IPS-18a (cell line): ENCODE data around the gene HELQ.
"Not testable (repeated sequence)": the region's sequence is repeated elsewhere in the genome, so short reads cannot be mapped to it uniquely, and the experiment has no call there.

Source experiments
- H3K27ac ChIP-seq: one replicate; pipeline ENCODE4 v1.5.1; 2013; ENCODE audit warnings: low read length
- H3K27me3 ChIP-seq: one replicate; pipeline ENCODE4 v1.6.1; 2013; ENCODE audit warnings: mild to moderate bottlenecking, low read length; ENCODE audit not compliant: control insufficient read depth, insufficient read depth
- H3K36me3 ChIP-seq: one replicate; pipeline ENCODE4 v1.6.1; 2013; ENCODE audit warnings: low read depth, low read length; ENCODE audit not compliant: control insufficient read depth
- H3K4me1 ChIP-seq: one replicate; pipeline ENCODE4 v1.6.1; 2013; ENCODE audit warnings: low read depth, low read length; ENCODE audit not compliant: control insufficient read depth
- H3K4me3 ChIP-seq: one replicate; pipeline ENCODE4 v1.5.1; 2013; ENCODE audit warnings: low read length
- H3K9ac ChIP-seq: one replicate; pipeline ENCODE4 v1.6.1; 2013; ENCODE audit warnings: mild to moderate bottlenecking, low read length, moderate library complexity
- H3K9me3 ChIP-seq: one replicate; pipeline ENCODE4 v1.6.1; 2013; ENCODE audit warnings: low read depth, low read length; ENCODE audit not compliant: control insufficient read depth

HELQ gene

DNA sequence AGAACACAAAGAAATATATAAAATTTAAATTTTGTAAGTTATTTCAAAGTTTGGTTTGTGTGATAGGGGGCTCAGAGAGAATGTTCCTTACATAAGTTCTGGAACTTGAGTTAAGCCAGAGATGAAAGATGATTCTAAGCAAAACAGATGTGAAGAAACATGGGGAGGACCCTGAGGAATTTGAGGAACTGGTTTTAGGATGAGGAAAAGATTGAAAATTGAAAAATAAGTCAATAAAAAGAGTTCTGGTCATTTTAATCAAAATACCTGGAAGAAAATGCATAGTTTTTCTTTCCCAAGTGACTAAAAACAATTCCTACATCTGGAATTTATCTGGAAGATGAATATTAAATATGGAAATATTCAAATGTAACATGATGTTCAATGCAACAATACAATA lies 37.4 kb downstream of the HELQ start:
- no peak overlapping the region for H3K4me3 ChIP-seq
- no peak overlapping the region for H3K9ac ChIP-seq
- H3K27me3 ChIP-seq: no peaks in the 10 kb centered on the region
- H3K36me3 ChIP-seq: peaks cover 6% of the 10 kb centered on the region
- H3K4me1 ChIP-seq: no peaks in the 10 kb centered on the region
- H3K9me3 ChIP-seq: no peaks in the 10 kb centered on the region
- no peak overlapping the region for H3K27ac ChIP-seq

DNA sequence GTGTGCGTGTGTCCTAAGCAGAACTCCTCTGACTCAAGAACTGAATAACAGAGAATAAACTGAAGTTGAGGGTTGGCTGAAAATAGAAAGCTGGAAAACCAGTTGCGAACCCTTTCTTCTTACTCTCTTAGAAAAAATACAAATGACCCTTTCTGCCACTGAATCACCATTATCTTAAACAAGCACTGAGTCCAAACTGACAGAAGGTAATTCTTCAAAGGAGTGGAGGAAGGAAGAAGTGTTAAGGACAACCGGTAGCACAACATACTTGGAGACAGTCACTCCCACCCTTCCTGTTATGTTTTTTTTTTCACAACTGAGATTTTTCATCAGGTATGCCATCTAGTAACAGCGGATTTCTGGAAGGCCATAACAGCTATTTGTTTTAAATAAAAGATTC lies 38.1 kb downstream of the HELQ start:
- no peak overlapping the region for H3K27ac ChIP-seq
- H3K9ac ChIP-seq: no peak overlapping the region
- H3K4me1 ChIP-seq: no peaks in the 10 kb centered on the region
- H3K36me3 ChIP-seq: peaks cover 6% of the 10 kb centered on the region
- no peaks in the 10 kb centered on the region for H3K27me3 ChIP-seq
- no peak overlapping the region for H3K4me3 ChIP-seq
- no peaks in the 10 kb centered on the region for H3K9me3 ChIP-seq

DNA sequence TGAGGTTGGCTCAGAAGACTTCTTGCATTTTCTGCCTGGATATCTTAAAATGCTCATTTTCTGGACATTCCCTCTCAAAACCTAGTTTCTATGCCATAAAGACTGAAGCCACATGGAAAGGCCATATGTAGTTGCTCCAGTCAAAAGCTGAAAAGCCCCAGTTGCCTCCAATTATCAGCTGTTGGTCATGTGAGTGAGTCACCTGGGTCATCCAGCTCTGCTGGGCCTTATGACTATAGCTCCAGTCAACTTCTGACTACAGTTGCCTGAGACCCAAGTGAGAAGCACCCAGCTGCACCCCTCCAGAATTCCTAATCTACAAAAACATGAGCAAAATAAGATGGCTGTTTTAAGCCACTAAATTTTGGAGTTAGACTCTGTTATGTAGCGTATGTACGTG lies 41.9 kb downstream of the HELQ start:
- H3K36me3 ChIP-seq: peaks cover 3% of the 10 kb centered on the region
- no peaks in the 10 kb centered on the region for H3K9me3 ChIP-seq
- H3K27me3 ChIP-seq: no peaks in the 10 kb centered on the region
- H3K9ac ChIP-seq: no peak overlapping the region
- no peaks in the 10 kb centered on the region for H3K4me1 ChIP-seq
- H3K27ac ChIP-seq: no peak overlapping the region
- H3K4me3 ChIP-seq: no peak overlapping the region

DNA sequence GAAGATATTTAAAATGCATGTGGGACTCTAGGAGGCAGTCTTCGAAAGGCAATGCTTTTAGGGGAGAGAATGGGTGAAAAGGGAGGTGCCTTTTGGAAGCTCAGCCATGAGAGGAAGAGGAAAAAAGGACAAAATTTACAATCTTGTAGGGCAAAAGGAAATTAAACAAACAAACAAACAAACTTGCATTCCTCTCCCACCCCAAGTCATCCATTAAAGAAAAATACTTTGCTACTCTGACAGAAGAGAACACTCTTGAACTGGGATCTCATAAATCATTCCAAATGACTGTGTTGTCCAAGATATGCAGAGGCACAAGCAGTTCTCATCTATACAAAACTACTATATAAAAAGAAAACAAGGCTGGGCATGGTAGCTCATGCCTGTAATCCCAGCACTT lies 46.7 kb downstream of the HELQ start:
- peaks cover 3% of the 10 kb centered on the region for H3K36me3 ChIP-seq
- no peak overlapping the region for H3K9ac ChIP-seq
- no peak overlapping the region for H3K4me3 ChIP-seq
- no peak overlapping the region for H3K27ac ChIP-seq
- H3K27me3 ChIP-seq: no peaks in the 10 kb centered on the region
- H3K9me3 ChIP-seq: no peaks in the 10 kb centered on the region
- H3K4me1 ChIP-seq: no peaks in the 10 kb centered on the region

DNA sequence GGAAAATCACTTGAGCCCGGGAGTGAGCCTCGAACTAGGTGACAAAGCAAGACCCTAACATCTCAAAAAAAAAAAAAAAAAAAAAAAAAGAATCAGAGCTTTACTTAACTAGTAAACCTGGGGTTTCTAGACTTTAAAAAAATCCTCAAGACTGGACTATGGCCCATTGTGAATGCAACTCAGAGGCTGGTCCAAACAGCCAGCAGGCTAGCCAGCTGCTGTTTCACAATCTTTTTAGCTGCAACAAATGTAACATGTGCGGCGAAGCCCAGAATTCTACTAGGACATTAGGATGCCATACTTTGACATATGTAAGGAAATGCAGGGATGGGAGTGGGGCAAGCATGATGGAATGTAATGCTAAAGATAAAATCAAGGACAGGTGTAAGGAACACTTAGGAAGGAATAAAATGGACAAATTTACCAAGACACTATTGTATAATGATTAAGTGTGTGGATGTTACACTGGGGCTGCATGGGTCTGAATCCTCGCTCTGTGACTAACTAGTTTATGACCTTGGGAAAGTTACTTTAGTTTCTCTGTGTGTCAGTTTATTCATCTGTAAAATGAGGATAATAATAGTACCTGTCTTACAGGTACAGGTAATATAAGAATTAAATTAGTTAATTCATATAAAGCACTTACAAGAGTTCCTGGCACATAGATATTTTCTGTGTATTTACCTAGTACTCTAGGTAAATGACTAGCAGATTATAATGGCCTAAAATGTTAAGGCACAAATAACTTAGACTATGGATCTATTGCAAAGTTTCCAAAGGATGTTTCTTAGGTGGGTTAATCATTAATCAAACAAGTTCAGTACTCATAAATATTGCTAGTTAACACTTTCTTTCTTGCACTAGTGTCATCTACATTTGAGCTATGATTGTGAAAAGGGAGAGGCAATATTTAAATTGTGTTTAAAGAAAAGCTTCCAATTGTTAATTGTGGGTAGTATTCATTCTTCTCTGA lies 49.5 kb downstream of the HELQ start:
- Histone ChIP-seq H3K4me3 (no peak overlapping the region), H3K4me1 (no peaks in the 10 kb centered on the region), H3K27ac (no peak overlapping the region), H3K27me3 (no peaks in the 10 kb centered on the region), H3K36me3 (peaks cover 3% of the 10 kb centered on the region), H3K9ac (no peak overlapping the region), H3K9me3 (no peaks in the 10 kb centered on the region)

DNA sequence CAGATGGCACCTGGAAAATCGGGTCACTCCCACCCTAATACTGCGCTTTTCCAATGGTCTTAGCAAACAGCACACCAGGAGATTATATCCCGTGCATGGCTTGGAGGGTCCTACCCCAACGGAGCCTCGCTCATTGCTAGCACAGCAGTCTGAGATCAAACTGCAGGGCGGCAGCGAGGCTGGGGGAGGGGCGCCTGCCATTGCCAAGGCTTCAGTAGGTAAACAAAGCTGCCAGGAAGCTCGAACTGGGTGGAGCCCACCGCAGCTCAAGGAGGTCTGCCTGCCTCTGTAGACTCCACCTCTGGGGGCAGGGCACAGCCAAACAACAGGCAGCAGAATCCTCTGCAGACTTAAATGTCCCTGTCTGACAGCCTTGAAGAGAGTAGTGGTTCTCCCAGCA lies 57.5 kb downstream of the HELQ start:
- H3K9ac ChIP-seq, H3K4me3 ChIP-seq, H3K27ac ChIP-seq, H3K9me3 ChIP-seq, H3K36me3 ChIP-seq, H3K4me1 ChIP-seq: not testable (repeated sequence)
- peaks cover 18% of the 10 kb centered on the region for H3K27me3 ChIP-seq

DNA sequence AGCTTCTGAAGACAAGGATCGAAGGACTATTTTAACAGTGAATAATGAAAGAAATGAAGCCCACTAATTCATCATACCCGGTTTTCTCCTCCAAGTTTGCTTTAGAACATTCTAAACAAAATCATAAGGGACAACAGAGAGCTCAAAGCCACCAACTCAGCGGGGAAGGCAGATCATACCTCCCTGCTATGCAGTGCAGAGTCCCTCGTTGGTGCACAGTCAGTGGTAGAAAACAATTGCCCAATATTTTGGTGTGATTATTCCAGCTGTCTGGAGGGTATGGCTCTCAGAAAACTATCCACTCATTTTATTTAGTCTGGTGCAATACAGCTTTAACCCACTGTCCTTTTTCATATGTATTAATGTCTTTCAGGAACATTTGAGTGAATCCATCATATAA lies 61.7 kb downstream of the HELQ start:
- Histone ChIP-seq H3K9me3 (peaks cover 3% of the 10 kb centered on the region), H3K27ac (no peak overlapping the region), H3K9ac (no peak overlapping the region), H3K27me3 (peaks cover 61% of the 10 kb centered on the region), H3K4me3 (no peak overlapping the region), H3K4me1 (peaks cover 14% of the 10 kb centered on the region), H3K36me3 (no peaks in the 10 kb centered on the region)

DNA sequence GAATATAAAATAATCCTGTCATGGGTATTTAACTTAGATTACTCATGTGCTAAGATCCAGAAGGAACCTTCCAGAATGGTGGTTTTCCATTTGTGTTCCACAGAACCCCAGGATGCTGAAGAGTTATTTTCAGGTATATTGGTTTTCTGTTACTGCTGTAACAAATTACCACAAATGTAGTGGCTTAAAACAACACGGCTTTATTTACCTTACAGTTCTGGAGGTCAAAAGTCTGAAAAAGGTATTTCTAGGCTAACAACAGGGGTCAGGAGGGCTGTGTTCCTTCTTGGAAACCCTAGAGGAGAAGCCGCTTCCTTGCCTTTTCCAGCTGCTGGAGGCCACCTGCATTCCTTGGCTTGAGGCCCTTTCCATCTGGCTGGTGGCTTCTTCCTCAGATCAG lies 63.1 kb downstream of the HELQ start:
- no peak overlapping the region for H3K27ac ChIP-seq
- peaks cover 14% of the 10 kb centered on the region for H3K4me1 ChIP-seq
- H3K9me3 ChIP-seq: peaks cover 3% of the 10 kb centered on the region
- H3K9ac ChIP-seq: no peak overlapping the region
- no peak overlapping the region for H3K4me3 ChIP-seq
- H3K27me3 ChIP-seq: peaks cover 74% of the 10 kb centered on the region
- no peaks in the 10 kb centered on the region for H3K36me3 ChIP-seq

DNA sequence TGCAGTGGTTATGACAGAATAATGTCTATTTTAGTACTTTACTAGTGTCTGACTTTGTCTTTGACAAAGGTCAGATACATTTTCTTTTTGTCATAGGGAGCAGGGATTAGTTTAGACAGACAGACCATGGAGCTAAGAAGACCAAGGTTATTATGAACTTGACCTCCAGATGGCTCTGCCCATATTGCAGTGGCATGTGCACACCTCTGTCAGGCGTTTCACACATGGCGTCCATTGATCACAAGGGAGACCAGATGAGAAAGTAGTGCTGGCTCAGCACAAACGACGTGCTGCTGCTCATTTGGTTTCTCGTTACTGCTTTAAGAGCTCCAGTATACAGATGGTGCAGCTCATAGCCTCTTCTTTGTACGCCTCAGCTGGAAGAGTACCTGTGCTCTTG lies 64.7 kb downstream of the HELQ start:
- Histone ChIP-seq H3K27me3 (peaks cover 83% of the 10 kb centered on the region), H3K9ac (no peak overlapping the region), H3K36me3 (no peaks in the 10 kb centered on the region), H3K9me3 (peaks cover 3% of the 10 kb centered on the region), H3K4me1 (peaks cover 24% of the 10 kb centered on the region), H3K4me3 (no peak overlapping the region), H3K27ac (no peak overlapping the region)

DNA sequence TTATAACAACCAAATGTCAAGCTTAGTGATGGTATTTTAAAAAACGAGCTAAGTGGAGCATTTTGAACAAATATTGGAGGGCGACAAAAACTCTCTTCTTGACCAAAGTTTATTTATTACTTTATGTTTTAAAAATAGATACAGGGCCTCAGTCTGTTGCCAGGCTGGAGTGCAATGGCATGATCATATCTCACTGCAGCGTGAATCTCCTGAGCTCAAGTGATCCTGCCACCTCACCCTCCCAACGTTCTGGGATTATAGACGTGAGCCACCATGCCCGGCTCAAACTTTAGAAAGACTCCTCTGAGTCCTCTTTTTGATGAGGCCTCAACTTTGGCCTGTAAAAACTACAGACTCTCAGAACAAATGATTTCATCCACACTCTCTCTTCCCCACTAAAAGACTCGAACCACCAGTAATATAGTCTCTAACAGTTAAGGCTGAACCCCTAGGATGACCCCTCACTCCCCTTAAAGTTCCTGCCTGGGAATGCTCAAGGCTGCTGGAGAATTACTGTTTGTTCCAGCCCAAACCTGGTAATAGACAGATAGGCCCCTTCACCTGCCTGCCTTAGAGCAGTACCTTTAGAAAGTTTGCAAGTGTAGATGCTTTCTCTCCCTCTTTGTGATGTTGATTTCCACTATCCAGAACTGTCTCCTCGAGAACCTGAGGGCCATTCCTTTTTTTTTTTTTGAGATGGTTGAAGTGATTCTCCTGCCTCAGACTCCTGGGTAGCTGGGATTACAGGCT lies 65.7 kb downstream of the HELQ start:
- H3K36me3 ChIP-seq: no peaks in the 10 kb centered on the region
- no peak overlapping the region for H3K9ac ChIP-seq
- no peak overlapping the region for H3K4me3 ChIP-seq
- H3K27ac ChIP-seq: no peak overlapping the region
- H3K4me1 ChIP-seq: peaks cover 24% of the 10 kb centered on the region
- peaks cover 3% of the 10 kb centered on the region for H3K9me3 ChIP-seq
- H3K27me3 ChIP-seq: peaks cover 83% of the 10 kb centered on the region

DNA sequence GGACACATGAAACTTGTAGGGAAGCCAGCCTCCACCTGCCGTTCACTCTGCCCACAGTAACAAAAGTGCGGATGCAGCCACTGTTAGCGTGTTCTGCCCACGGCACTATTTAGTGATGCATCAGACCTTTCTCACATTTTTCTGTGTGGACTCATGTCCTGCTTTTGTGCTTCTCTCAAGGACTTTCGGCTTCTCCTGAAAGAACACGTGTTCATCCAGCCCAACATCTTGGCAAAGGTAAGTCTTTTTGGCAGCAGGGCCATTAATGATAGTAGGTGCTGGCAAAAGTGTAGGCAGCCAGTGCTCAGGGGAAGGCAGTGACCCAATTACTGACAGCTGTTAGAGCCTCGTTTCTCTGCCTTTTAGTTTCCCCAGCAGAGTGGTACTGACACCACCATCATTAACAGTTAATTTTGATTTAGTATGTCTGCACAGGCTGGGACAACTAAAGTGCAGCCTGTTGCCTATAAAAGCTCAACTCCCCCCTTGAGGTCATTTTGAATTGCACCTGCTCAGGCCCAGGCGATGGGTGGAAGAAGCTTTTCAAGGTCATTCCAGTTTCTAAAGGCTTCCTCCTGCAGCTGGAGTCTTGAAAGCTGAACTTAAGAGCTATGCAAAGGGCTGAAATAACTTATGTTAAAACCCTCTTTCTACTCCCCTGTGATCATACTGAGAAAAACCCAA lies 66.4 kb downstream of the HELQ start:
- Histone ChIP-seq H3K4me3 (no peak overlapping the region), H3K27me3 (peaks cover 75% of the 10 kb centered on the region), H3K36me3 (no peaks in the 10 kb centered on the region), H3K9me3 (peaks cover 3% of the 10 kb centered on the region), H3K4me1 (peaks cover 24% of the 10 kb centered on the region), H3K9ac (no peak overlapping the region), H3K27ac (no peak overlapping the region)
